ENCODE data around the gene SS18L1. TPM values are rescaled to one million over a fixed set of nuclear protein-coding genes. Genes with fewer than 3 reads are reported as not detected.

Gene SS18L1
- total and polyA plus RNA-seq, 7 donors: 4.9 to 11.7 (median 9.5) TPM

DNA sequence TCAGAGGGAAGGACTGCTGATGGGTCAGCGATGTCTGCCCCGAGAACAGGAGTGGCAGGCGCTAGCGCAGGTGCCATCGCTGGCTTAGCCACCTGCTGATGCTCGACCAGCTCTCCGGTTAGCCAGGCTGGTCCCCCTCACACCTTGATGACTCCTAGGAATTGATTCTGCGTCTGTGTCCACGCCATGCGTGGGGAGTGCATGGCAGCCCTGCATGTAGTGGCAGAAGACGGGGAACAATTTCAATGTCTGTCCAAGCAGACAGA is 6.7 kb downstream of the SS18L1 start:
- Histone ChIP-seq H3K9me3 (no peaks in the 10 kb centered on the region), H3K27ac (no peak overlapping the region), H3K4me1 (peaks cover 0 to 19% (median 7%) of the 10 kb centered on the region in 4 donors), H3K4me3 (no peak overlapping the region), H3K36me3 (peaks cover 0 to 5% (median 0%) of the 10 kb centered on the region in 4 donors), H3K27me3 (no peaks in the 10 kb centered on the region)
- no peak for DNase-seq
- WGBS, 2 donors: 96 to 97% methylated on average over 11 of the region's 11 CpGs
- intact Hi-C loops (cut with DNase I): no loop called here
- no peak for TF ChIP-seq POLR2AphosphoS5 (IDR thresholded peaks at IDR 0.05)
- TF ChIP-seq, protein P1, sequence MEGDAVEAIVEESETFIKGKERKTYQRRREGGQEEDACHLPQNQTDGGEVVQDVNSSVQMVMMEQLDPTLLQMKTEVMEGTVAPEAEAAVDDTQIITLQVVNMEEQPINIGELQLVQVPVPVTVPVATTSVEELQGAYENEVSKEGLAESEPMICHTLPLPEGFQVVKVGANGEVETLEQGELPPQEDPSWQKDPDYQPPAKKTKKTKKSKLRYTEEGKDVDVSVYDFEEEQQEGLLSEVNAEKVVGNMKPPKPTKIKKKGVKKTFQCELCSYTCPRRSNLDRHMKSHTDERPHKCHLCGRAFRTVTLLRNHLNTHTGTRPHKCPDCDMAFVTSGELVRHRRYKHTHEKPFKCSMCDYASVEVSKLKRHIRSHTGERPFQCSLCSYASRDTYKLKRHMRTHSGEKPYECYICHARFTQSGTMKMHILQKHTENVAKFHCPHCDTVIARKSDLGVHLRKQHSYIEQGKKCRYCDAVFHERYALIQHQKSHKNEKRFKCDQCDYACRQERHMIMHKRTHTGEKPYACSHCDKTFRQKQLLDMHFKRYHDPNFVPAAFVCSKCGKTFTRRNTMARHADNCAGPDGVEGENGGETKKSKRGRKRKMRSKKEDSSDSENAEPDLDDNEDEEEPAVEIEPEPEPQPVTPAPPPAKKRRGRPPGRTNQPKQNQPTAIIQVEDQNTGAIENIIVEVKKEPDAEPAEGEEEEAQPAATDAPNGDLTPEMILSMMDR (IDR thresholded peaks at IDR 0.05): no peak
- TF ChIP-seq POLR2A (IDR thresholded peaks at IDR 0.05): no peak
- TF ChIP-seq EP300 (IDR thresholded peaks at IDR 0.05): no peak

DNA sequence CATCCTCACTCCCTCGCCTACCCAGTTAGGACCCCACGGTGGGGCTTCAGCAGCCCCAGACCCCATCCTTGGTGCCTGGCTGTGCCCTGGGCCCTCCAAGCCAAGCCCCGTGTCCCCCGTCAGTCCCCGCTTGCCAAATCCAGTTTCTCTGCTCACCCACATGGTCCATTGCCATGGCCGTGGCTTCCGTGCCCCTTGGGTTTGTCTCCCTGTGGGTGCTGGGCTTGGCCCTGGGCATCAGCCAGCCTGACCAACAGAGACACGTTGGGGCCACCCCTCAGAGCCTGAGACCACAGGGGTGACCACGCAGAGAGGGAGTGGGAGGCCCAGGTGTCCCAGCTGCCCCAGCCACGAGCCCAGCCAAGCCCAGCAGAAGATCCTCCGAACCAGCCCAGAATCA is 7.7 kb downstream of the SS18L1 start:
- intact Hi-C loops (cut with DNase I): no loop called here
- 93 to 96% methylated on average over 11 of the region's 11 CpGs for WGBS, 2 donors
- no peak overlapping the region for H3K4me3 ChIP-seq
- H3K9me3 ChIP-seq: no peaks in the 10 kb centered on the region
- DNase-seq: no peak
- peaks cover 0 to 10% (median 0%) of the 10 kb centered on the region in 4 donors for H3K36me3 ChIP-seq
- peaks cover 0 to 16% (median 2%) of the 10 kb centered on the region in 4 donors for H3K4me1 ChIP-seq
- H3K27ac ChIP-seq: no peak overlapping the region
- no peaks in the 10 kb centered on the region for H3K27me3 ChIP-seq
- TF ChIP-seq POLR2AphosphoS5 (IDR thresholded peaks at IDR 0.05): no peak
- TF ChIP-seq, protein P1 (IDR thresholded peaks at IDR 0.05): no peak
- TF ChIP-seq POLR2A (IDR thresholded peaks at IDR 0.05): no peak
- TF ChIP-seq EP300 (IDR thresholded peaks at IDR 0.05): no peak

DNA sequence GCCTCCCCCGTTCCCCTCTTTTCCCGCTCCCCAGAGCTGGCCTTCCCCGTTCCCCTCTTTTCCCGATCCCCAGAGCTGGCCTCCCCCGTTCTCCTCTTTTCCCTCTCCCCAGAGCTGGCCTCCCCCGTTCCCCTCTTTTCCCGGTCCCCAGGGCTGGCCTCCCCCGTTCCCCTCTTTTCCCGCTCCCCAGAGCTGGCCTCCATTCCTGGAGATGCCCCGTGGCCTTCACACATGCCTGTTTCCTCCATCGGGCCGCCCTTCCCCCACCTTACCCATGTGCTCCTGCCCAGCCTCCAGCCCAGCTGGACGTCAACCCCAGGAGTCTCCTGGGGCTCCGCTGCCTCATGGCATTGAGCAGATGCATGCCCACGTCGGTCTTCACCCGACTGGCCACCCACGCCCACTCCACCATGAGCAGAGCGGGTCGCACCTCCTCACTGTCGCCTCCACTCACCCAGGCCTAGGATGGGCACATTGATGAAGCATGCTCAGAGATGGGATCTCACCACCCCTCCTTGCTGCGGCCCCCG is 8.3 kb downstream of the SS18L1 start:
- Histone ChIP-seq H3K9me3 (no peaks in the 10 kb centered on the region), H3K4me1 (peaks cover 0 to 19% (median 8%) of the 10 kb centered on the region in 4 donors), H3K36me3 (peaks cover 0 to 10% (median 0%) of the 10 kb centered on the region in 4 donors), H3K27ac (no peak overlapping the region), H3K4me3 (no peak overlapping the region), H3K27me3 (no peaks in the 10 kb centered on the region)
- no peak for DNase-seq
- TF ChIP-seq, protein P1 (IDR thresholded peaks at IDR 0.05): no peak
- TF ChIP-seq POLR2A (IDR thresholded peaks at IDR 0.05): no peak
- no peak for TF ChIP-seq POLR2AphosphoS5 (IDR thresholded peaks at IDR 0.05)
- no peak for TF ChIP-seq EP300 (IDR thresholded peaks at IDR 0.05)
- intact Hi-C loops (cut with DNase I): no loop called here
- WGBS, 2 donors: 88 to 94% methylated on average over 23 of the region's 23 CpGs

DNA sequence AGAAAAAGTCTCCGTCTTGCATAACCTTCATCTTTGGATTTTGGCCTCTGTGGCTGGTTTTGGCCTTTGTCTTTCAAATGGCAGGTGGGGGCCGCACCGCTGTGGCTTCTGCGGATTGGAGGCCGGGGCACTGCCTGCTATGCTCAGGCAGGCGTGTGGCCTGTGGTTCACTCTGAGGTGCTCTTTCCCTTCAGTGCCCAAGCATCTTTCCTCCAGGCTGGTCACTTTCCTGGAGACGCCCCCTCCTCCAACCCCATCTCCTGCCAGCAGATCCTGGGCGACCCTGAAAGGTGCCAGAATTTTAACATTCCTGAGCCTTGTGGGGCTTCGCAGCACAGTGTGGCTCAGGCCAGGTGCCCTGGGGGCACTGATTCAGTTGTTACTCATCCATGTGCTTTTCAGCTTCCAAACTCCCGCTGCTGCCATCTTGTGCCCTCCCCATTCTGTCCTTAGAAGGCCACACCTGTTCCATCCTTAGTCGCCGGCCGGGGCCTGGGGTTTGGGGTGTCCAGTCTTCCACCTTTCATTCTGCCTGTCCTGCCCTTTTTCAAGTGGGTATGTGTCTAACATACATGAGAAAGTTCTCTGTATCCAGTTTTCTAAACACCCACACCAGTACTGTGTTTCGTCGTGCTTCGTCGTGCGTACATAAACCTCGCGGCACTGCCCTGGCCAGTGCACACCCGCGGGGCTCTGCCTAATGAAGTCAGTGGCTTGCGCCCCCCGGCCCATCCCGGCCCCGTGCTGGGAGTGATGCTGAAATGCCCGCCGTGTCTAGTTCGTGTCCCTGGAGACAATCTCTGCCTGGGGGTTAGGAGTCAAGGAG is 12.1 kb downstream of the SS18L1 start:
- WGBS, 2 donors: 92 to 95% methylated on average over 29 of the region's 29 CpGs
- intact Hi-C loops (cut with DNase I): loop anchor here (5.0 kb wide), 1 partner anchor 143 kb away; no protein-coding TSS in a partner anchor

More for the DNA sequence above, 12.1 kb downstream of the SS18L1 start:
- H3K36me3 ChIP-seq: peaks cover 0 to 13% (median 2%) of the 10 kb centered on the region in 4 donors
- TF ChIP-seq, protein P1 (IDR thresholded peaks at IDR 0.05): no peak
- no peak for TF ChIP-seq EP300 (IDR thresholded peaks at IDR 0.05)
- TF ChIP-seq POLR2A (IDR thresholded peaks at IDR 0.05): no peak
- no peak for TF ChIP-seq POLR2AphosphoS5 (IDR thresholded peaks at IDR 0.05)
- peaks cover 0 to 12% (median 12%) of the 10 kb centered on the region in 4 donors for H3K4me1 ChIP-seq
- no peaks in the 10 kb centered on the region for H3K27me3 ChIP-seq
- no peaks in the 10 kb centered on the region for H3K9me3 ChIP-seq
- no peak for DNase-seq
- H3K27ac ChIP-seq: no peak overlapping the region
- no peak overlapping the region for H3K4me3 ChIP-seq
